Mesenchymal stem cell (in vitro differentiated cells and primary cell): ENCODE measurements around the gene CLEC6A. TPM values are rescaled to one million over a fixed set of nuclear protein-coding genes. Genes with fewer than 3 reads are reported as not detected.
"Not testable (repeated sequence)": the region's sequence is repeated elsewhere in the genome, so short reads cannot be mapped to it uniquely, and the experiment has no call there.

ENCODE experiments used
- DNase-seq: peaks from one replicate; pipeline ENCODE4 v3.0.0-alpha.2; 2013
- H2AFZ ChIP-seq: one replicate; pipeline ENCODE4 v1.6.1; 2013; ENCODE audit warnings: low read depth, mild to moderate bottlenecking, control low read depth, inconsistent platforms, low read length, moderate library complexity
- H2AK5ac ChIP-seq: 2 replicates; pipeline ENCODE4 v1.6.1; 2013; ENCODE audit warnings: low read length, moderate library complexity, mild to moderate bottlenecking, inconsistent platforms; ENCODE audit not compliant: severe bottlenecking
- H2BK120ac ChIP-seq: one replicate; pipeline ENCODE4 v1.6.1; 2013; ENCODE audit warnings: low read depth, mild to moderate bottlenecking, inconsistent platforms, low read length, moderate library complexity
- H2BK12ac ChIP-seq, 2 experiments: one replicate each; pipeline ENCODE4 v1.6.1; 2013; ENCODE audit warnings: inconsistent platforms in 2 of 2, low read length in 2 of 2, mild to moderate bottlenecking in 2 of 2, moderate library complexity in 2 of 2, control low read depth in 1 of 2
- H2BK15ac ChIP-seq: one replicate; pipeline ENCODE4 v1.6.1; 2013; ENCODE audit warnings: mild to moderate bottlenecking, low read depth, inconsistent platforms; ENCODE audit not compliant: poor library complexity, severe bottlenecking
- H2BK5ac ChIP-seq: 2 replicates; pipeline ENCODE4 v1.6.1; 2013; ENCODE audit warnings: low read depth, mild to moderate bottlenecking, low read length, control low read depth, inconsistent platforms; ENCODE audit not compliant: poor library complexity, severe bottlenecking
- H3K14ac ChIP-seq, 2 experiments: one replicate each; pipeline ENCODE4 v1.6.1; 2013; ENCODE audit warnings: inconsistent platforms in 2 of 2, low read length in 2 of 2, control low read depth in 1 of 2, mild to moderate bottlenecking in 1 of 2, moderate library complexity in 1 of 2
- H3K18ac ChIP-seq, 2 experiments: one replicate each; pipeline ENCODE4 v1.6.1; 2013; ENCODE audit warnings: inconsistent platforms in 2 of 2, low read length in 2 of 2, control low read depth in 1 of 2, low read depth in 1 of 2, mild to moderate bottlenecking in 1 of 2
- H3K23ac ChIP-seq, 2 experiments: one replicate each; pipeline ENCODE4 v1.6.1; 2013; ENCODE audit warnings: inconsistent platforms in 2 of 2, low read length in 2 of 2, mild to moderate bottlenecking in 2 of 2, moderate library complexity in 2 of 2, control low read depth in 1 of 2
- H3K27ac ChIP-seq: 2 replicates; pipeline ENCODE4 v1.5.1; 2013; ENCODE audit warnings: mild to moderate bottlenecking, moderate library complexity, low read length, control low read depth, inconsistent platforms; ENCODE audit not compliant: poor library complexity, severe bottlenecking
- H3K27me3 ChIP-seq, 2 experiments: 2 replicates each; pipeline versions ENCODE4 v1.6.1 to v1.7.0; 2013; ENCODE audit warnings: low read length in 2 of 2, mild to moderate bottlenecking in 2 of 2, moderate library complexity in 2 of 2, control low read depth in 1 of 2, inconsistent platforms in 1 of 2; ENCODE audit not compliant: control insufficient read depth in 1 of 2, insufficient read depth in 1 of 2
- H3K36me3 ChIP-seq, 2 experiments: 2 replicates each; pipeline versions ENCODE4 v1.6.1 to v1.7.0; 2013; ENCODE audit warnings: low read length in 2 of 2, control low read depth in 1 of 2, inconsistent platforms in 1 of 2, low read depth in 1 of 2, mild to moderate bottlenecking in 1 of 2; ENCODE audit not compliant: insufficient read depth in 2 of 2, control insufficient read depth in 1 of 2
- H3K4ac ChIP-seq, 2 experiments: one replicate each; pipeline ENCODE4 v1.6.1; 2013; ENCODE audit warnings: inconsistent platforms in 2 of 2, low read length in 2 of 2, mild to moderate bottlenecking in 2 of 2, moderate library complexity in 2 of 2, control low read depth in 1 of 2, low read depth in 1 of 2
- H3K4me1 ChIP-seq: 2 replicates; pipeline ENCODE4 v1.6.1; 2013; ENCODE audit warnings: low read depth, low read length, control low read depth; ENCODE audit not compliant: control insufficient read depth, insufficient read depth
- H3K4me2 ChIP-seq: 2 replicates; pipeline ENCODE4 v1.6.1; 2013; ENCODE audit warnings: low read length, mild to moderate bottlenecking, inconsistent platforms; ENCODE audit not compliant: poor library complexity, severe bottlenecking
- H3K4me3 ChIP-seq, 2 experiments: 2 replicates each; pipeline versions ENCODE4 v1.5.1 to v1.7.0; 2013; ENCODE audit warnings: low read length in 2 of 2, mild to moderate bottlenecking in 2 of 2, control low read depth in 1 of 2, low read depth in 1 of 2; ENCODE audit not compliant: insufficient read depth in 1 of 2
- H3K79me1 ChIP-seq: replicated peaks from 2 replicates; pipeline ENCODE4 v1.6.1; 2013; ENCODE audit warnings: mild to moderate bottlenecking, control low read depth, low read length, inconsistent platforms; ENCODE audit not compliant: poor library complexity, severe bottlenecking
- H3K9ac ChIP-seq: 2 replicates; pipeline ENCODE4 v1.7.0; 2013; ENCODE audit warnings: mild to moderate bottlenecking, low read length, moderate library complexity
- H3K9me3 ChIP-seq: 2 replicates; pipeline ENCODE4 v1.7.0; 2013; ENCODE audit warnings: mild to moderate bottlenecking, low read length; ENCODE audit not compliant: control insufficient read depth
- H4K8ac ChIP-seq: one replicate; pipeline ENCODE4 v1.6.1; 2013; ENCODE audit warnings: inconsistent platforms, mild to moderate bottlenecking, low read length, moderate library complexity
- H4K91ac ChIP-seq: one replicate; pipeline ENCODE4 v1.6.1; 2013; ENCODE audit warnings: mild to moderate bottlenecking, low read length, inconsistent platforms
- WGBS: methylation state at CpG from one replicate; pipeline ENCODE4 v1.1.7; 2013; ENCODE audit warnings: mixed read lengths; 5-methylcytosine and 5-hydroxymethylcytosine counted together
- polyA plus RNA-seq, 2 experiments: library from polyadenylated mRNA; stranded (reverse); fragments of 200-250 nt; gene quantifications; one replicate each; pipeline ENCODE4 v1.2.3, GENCODE V29; 2013

CLEC6A gene
- polyA plus RNA-seq (2013, experiment 1 of 2): not detected
- polyA plus RNA-seq (2013, experiment 2 of 2): not detected

DNA sequence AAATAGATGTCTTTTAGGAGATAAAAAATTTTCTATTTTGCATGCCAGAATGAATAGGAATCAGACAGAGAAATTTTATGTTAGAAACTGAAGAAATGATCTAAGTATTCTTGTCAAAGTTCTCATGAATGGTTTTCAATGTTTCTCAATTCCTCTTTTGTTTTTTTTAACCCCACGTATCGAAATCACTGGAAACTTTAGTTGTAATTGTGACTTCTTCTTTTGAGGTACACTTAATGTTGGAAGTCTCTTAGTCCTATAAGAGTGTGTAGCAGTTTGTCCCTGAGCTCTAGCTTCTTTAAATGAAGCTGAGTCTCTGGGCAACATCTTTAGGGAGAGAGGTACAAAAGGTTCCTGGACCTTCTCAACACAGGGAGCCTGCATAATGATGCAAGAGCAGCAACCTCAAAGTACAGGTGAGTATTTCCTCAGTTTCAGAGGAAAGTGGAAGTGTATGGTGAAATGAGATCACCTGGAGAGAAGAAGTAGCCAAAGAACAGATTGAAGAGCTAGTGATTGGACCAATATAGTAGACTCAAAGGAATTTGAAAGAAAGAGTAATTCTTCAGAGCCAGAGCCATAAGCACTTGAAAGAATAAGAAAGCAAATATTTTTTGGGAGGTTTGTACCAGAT lies at the start of gene CLEC6A:
Gene CLEC6A, plus strand, starts transcription at position 236 of the 634 bp plus-strand sequence. Its CDS starts 150 bp downstream, at position 386.
- Histone ChIP-seq H3K14ac (no peak within 1 kb of the TSS), H4K91ac (no peak within 1 kb of the TSS), H3K27ac (no peak within 1 kb of the TSS), H3K18ac (no peak within 1 kb of the TSS), H3K23ac (no peak within 1 kb of the TSS), H3K4me3 (no peak within 1 kb of the TSS), H3K4me2 (no peak within 1 kb of the TSS), H2AK5ac (peak within 1 kb of the TSS; percentile 61), H3K27me3 (peaks cover 0 to 6% of the 10 kb centered on the region in 2 experiments), H2BK5ac (no peak within 1 kb of the TSS), H3K36me3 (no peaks in the 10 kb centered on the region), H3K9ac (no peak within 1 kb of the TSS), H2BK12ac (no peak within 1 kb of the TSS), H3K4me1 (no peaks in the 10 kb centered on the region), H3K4ac (no peak within 1 kb of the TSS), H2BK120ac (no peak within 1 kb of the TSS), H4K8ac (no peak within 1 kb of the TSS), H3K9me3 (no peaks in the 10 kb centered on the region), H2BK15ac (no peak within 1 kb of the TSS), H2AFZ (no peak within 1 kb of the TSS), H3K79me1 (no peaks in the 10 kb centered on the region)
- 94% methylated on average over 2 of the region's 2 CpGs for WGBS
- DNase-seq: no peak

DNA sequence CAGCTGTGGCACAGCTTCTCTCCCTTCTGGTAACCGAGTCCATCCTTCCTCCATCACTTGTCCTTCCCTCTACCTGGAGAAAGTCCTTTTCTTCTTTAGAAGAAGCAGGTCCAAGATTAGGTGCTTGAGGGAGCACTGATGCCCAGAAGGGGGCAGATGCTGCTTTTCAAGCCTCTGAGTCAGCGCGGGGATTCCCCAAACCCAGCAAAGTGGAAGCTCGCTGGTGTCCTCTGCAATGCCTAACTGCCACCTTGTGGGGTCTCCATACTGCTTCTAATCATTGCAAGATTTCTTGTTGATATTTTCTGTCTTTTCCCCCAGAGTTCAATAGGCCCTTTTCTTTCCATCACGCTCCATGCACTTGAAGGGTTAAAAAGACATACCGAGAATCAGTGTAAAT lies 36.2 kb upstream of the CLEC6A start:
- not testable (repeated sequence) for H4K91ac ChIP-seq, H3K4me3 ChIP-seq, H3K4ac ChIP-seq, H3K27ac ChIP-seq, H2AK5ac ChIP-seq, H2BK12ac ChIP-seq, H3K18ac ChIP-seq, H2BK120ac ChIP-seq, DNase-seq, H3K23ac ChIP-seq, H2BK5ac ChIP-seq, H2AFZ ChIP-seq, H3K9ac ChIP-seq, H4K8ac ChIP-seq, H3K36me3 ChIP-seq, H3K9me3 ChIP-seq, H3K4me2 ChIP-seq, H3K27me3 ChIP-seq, H2BK15ac ChIP-seq, H3K79me1 ChIP-seq, H3K14ac ChIP-seq, H3K4me1 ChIP-seq
- WGBS: no CpG with 5 or more reads among the region's 6 CpGs

DNA sequence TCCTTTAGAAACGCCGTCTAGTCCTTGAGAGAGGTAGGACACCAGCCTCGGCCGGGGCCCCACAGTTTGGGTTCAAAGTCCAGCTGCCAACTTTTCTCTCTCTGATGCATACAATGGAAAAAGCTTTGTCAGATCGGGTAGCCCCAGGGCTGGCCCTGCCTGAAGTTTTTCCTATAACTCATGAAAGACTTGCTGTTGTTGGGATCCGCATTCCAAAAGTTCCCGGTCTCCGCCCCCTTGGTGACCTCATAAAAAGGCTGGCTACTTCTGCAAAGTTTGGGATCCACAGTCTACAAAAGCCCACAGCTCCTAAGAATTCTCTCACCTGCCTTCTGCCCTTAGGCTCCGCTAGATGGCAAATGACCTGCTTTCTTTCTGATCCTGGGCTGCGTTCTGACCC lies 35.3 kb upstream of the CLEC6A start:
- Histone ChIP-seq H3K27me3 (no peaks in the 10 kb centered on the region), H3K23ac (no peak overlapping the region), H3K4me2 (no peak overlapping the region), H3K4ac (no peak overlapping the region), H3K27ac (no peak overlapping the region), H2BK12ac (no peak overlapping the region), H2AK5ac (no peak overlapping the region), H2BK120ac (no peak overlapping the region), H3K79me1 (no peaks in the 10 kb centered on the region), H3K9ac (no peak overlapping the region), H4K8ac (no peak overlapping the region), H3K14ac (no peak overlapping the region), H2BK15ac (no peak overlapping the region), H2AFZ (no peak overlapping the region), H3K4me3 (no peak overlapping the region), H2BK5ac (no peak overlapping the region), H3K36me3 (no peaks in the 10 kb centered on the region), H4K91ac (no peak overlapping the region), H3K9me3 (no peaks in the 10 kb centered on the region), H3K4me1 (no peaks in the 10 kb centered on the region), H3K18ac (no peak overlapping the region)
- WGBS: no CpG with 5 or more reads among the region's 10 CpGs
- DNase-seq: no peak

DNA sequence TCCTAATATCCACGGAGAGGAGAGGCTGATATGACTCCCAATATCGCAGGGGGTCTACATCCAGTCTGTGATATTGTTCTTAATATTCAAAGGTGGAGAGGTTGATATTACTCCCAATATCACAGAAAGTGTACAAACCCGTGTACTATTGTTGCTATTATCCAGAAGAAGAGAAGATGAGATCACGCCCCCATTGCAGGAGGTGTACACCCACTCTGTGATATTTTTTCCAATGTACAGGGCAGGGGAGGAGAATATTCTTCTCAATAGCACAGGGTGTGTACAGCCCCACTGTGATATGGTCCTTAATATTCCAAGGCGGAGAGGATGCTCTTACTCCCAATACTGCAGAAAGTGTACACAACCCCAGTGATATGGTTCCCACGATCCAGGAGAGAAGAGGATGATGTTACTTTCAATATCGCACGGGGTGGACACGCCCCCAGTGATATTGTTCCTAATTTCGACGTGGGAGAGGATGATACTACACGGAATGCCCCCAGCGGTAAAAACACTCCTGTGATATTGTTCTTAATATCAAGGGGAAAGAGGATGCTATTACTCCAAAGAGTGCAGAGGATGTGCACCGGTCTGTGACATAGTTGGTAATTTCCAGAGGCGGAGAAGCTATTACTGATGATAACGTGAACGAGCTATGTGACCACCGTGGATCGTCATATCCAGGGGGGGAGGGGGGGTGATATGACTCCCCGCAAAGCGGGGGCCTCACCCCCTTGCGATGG lies 11.1 kb upstream of the CLEC6A start:
- not testable (repeated sequence) for H3K9ac ChIP-seq, H2BK12ac ChIP-seq, H3K27ac ChIP-seq, H4K91ac ChIP-seq, H2BK15ac ChIP-seq, H3K9me3 ChIP-seq, H2AFZ ChIP-seq, H3K4me1 ChIP-seq, H3K27me3 ChIP-seq, H3K23ac ChIP-seq, H4K8ac ChIP-seq, H3K4me2 ChIP-seq, H3K79me1 ChIP-seq, H2BK120ac ChIP-seq, DNase-seq, H2AK5ac ChIP-seq, H3K4ac ChIP-seq, H2BK5ac ChIP-seq, H3K18ac ChIP-seq, H3K14ac ChIP-seq, H3K4me3 ChIP-seq, H3K36me3 ChIP-seq
- WGBS: 90% methylated on average over 20 of the region's 22 CpGs
